KMS-11 (cell line): ENCODE measurements around the gene AGAP1.
"Not testable (repeated sequence)": the region's sequence is repeated elsewhere in the genome, so short reads cannot be mapped to it uniquely, and the experiment has no call there.

Source experiments
- H2AFZ ChIP-seq: fragments of 200-600 bp; sonication (generic); 2 replicates; pipeline ENCODE4 v1.6.1; 2016; ENCODE audit warnings: antibody characterized with exemption, mixed run types, low read depth
- H3K27ac ChIP-seq: fragments of 200-600 bp; sonication (generic); 2 replicates; pipeline ENCODE4 v1.6.1; 2016; ENCODE audit warnings: mild to moderate bottlenecking, mixed run types
- H3K27me3 ChIP-seq: fragments of 200-600 bp; sonication (generic); 2 replicates; pipeline ENCODE4 v1.6.1; 2017; ENCODE audit warnings: mild to moderate bottlenecking, low read depth, mixed run types, moderate library complexity; ENCODE audit not compliant: insufficient read depth
- H3K36me3 ChIP-seq: fragments of 200-600 bp; sonication (generic); 2 replicates; pipeline ENCODE4 v1.6.1; 2017; ENCODE audit warnings: mild to moderate bottlenecking, mixed run types; ENCODE audit not compliant: insufficient read depth
- H3K4me1 ChIP-seq: fragments of 200-600 bp; sonication (generic); 2 replicates; pipeline ENCODE4 v1.6.1; 2016; ENCODE audit warnings: mild to moderate bottlenecking, low read depth, mixed run types; ENCODE audit not compliant: poor library complexity, severe bottlenecking
- H3K4me2 ChIP-seq: fragments of 200-600 bp; sonication (generic); 2 replicates; pipeline ENCODE4 v1.7.0; 2016; ENCODE audit warnings: mild to moderate bottlenecking, mixed run types
- H3K4me3 ChIP-seq: fragments of 200-600 bp; sonication (generic); IDR thresholded peaks from 2 replicates; pipeline ENCODE4 v1.6.1; 2017; ENCODE audit warnings: low read depth, low read length, mixed read lengths; ENCODE audit not compliant: insufficient read depth
- H3K79me2 ChIP-seq: fragments of 200-600 bp; sonication (generic); 2 replicates; pipeline ENCODE4 v1.6.1; 2016; ENCODE audit warnings: low read depth, mixed run types; ENCODE audit not compliant: insufficient read depth
- H3K9ac ChIP-seq: fragments of 200-600 bp; sonication (generic); 2 replicates; pipeline ENCODE4 v1.6.1; 2016; ENCODE audit warnings: mild to moderate bottlenecking, mixed run types
- H4K20me1 ChIP-seq: fragments of 200-600 bp; sonication (generic); 2 replicates; pipeline ENCODE4 v1.6.1; 2016; ENCODE audit warnings: mild to moderate bottlenecking, mixed run types; ENCODE audit not compliant: insufficient read depth
- CTCF ChIP-seq: fragments of 200-600 bp; sonication (generic); conservative IDR thresholded peaks from 2 replicates; pipeline ENCODE4 v1.6.1; 2017; ENCODE audit warnings: low read depth, mild to moderate bottlenecking, antibody characterized with exemption, low read length, moderate library complexity, mixed read lengths

The AGAP1 gene

GRCh38 chr2:236131073-236131692 is 637.3 kb downstream of the AGAP1 start:
- H4K20me1 ChIP-seq: no peaks in the 10 kb centered on the region
- H3K27ac ChIP-seq: no peak overlapping the region
- H3K4me3 ChIP-seq: no peak overlapping the region
- no peaks in the 10 kb centered on the region for H3K79me2 ChIP-seq
- H3K27me3 ChIP-seq: no peaks in the 10 kb centered on the region
- no peaks in the 10 kb centered on the region for H3K36me3 ChIP-seq
- no peaks in the 10 kb centered on the region for H3K4me1 ChIP-seq
- TF ChIP-seq CTCF: no peak
- no peak overlapping the region for H3K4me2 ChIP-seq
- no peak overlapping the region for H2AFZ ChIP-seq
- no peak overlapping the region for H3K9ac ChIP-seq

GRCh38 chr2:236133410-236134012 is 639.7 kb downstream of the AGAP1 start:
- no peaks in the 10 kb centered on the region for H3K79me2 ChIP-seq
- H3K36me3 ChIP-seq: no peaks in the 10 kb centered on the region
- no peak overlapping the region for H3K9ac ChIP-seq
- H2AFZ ChIP-seq: no peak overlapping the region
- no peaks in the 10 kb centered on the region for H4K20me1 ChIP-seq
- no peak overlapping the region for H3K4me3 ChIP-seq
- H3K27ac ChIP-seq: no peak overlapping the region
- H3K4me1 ChIP-seq: no peaks in the 10 kb centered on the region
- H3K27me3 ChIP-seq: no peaks in the 10 kb centered on the region
- H3K4me2 ChIP-seq: no peak overlapping the region
- TF ChIP-seq CTCF: no peak

- H3K36me3 ChIP-seq: no peaks in the 10 kb centered on the region
- H3K27ac ChIP-seq: no peak overlapping the region
- no peak overlapping the region for H3K4me3 ChIP-seq
- H3K27me3 ChIP-seq: no peaks in the 10 kb centered on the region
- no peak for TF ChIP-seq CTCF
- no peak overlapping the region for H3K9ac ChIP-seq
- no peaks in the 10 kb centered on the region for H3K79me2 ChIP-seq
- H3K4me1 ChIP-seq: no peaks in the 10 kb centered on the region
- H4K20me1 ChIP-seq: no peaks in the 10 kb centered on the region
- H3K4me2 ChIP-seq: no peak overlapping the region
- H2AFZ ChIP-seq: no peak overlapping the region
Measured at GRCh38 chr2:236136538-236136937, 642.7 kb downstream of the AGAP1 start.

- H3K36me3 ChIP-seq: no peaks in the 10 kb centered on the region
- H3K79me2 ChIP-seq: no peaks in the 10 kb centered on the region
- H4K20me1 ChIP-seq: no peaks in the 10 kb centered on the region
- no peak overlapping the region for H3K9ac ChIP-seq
- H3K27me3 ChIP-seq: no peaks in the 10 kb centered on the region
- H3K4me3 ChIP-seq: no peak overlapping the region
- H3K4me1 ChIP-seq: no peaks in the 10 kb centered on the region
- no peak overlapping the region for H2AFZ ChIP-seq
- TF ChIP-seq CTCF: no peak
- H3K27ac ChIP-seq: no peak overlapping the region
- no peak overlapping the region for H3K4me2 ChIP-seq
Measured at GRCh38 chr2:236137066-236137465, 643.2 kb downstream of the AGAP1 start.

- not testable (repeated sequence) for H2AFZ ChIP-seq, H3K4me2 ChIP-seq, H3K27me3 ChIP-seq, H3K4me1 ChIP-seq, H3K27ac ChIP-seq, H4K20me1 ChIP-seq, H3K36me3 ChIP-seq, H3K79me2 ChIP-seq, H3K4me3 ChIP-seq, H3K9ac ChIP-seq
Measured at GRCh38 chr2:236141616-236142015, 647.8 kb downstream of the AGAP1 start.
